22Rv1 (cell line): Measurements from ENCODE around the gene DMD.

ENCODE experiments used
- H3K27ac ChIP-seq: fragments of 450-650 bp; 2 replicates; pipeline ENCODE4 v1.5.1; 2017
- ZFX ChIP-seq: fragments of 450-650 bp; IDR thresholded peaks from 2 replicates; pipeline ENCODE4 v1.6.1; 2017; ENCODE audit warnings: antibody characterized with exemption, borderline replicate concordance
- TF ChIP-seq, protein P1 (sequence below): fragments of 450-650 bp; IDR thresholded peaks from 2 replicates; pipeline ENCODE4 v1.5.1; 2017; ENCODE audit warnings: mild to moderate bottlenecking

Gene DMD

DNA sequence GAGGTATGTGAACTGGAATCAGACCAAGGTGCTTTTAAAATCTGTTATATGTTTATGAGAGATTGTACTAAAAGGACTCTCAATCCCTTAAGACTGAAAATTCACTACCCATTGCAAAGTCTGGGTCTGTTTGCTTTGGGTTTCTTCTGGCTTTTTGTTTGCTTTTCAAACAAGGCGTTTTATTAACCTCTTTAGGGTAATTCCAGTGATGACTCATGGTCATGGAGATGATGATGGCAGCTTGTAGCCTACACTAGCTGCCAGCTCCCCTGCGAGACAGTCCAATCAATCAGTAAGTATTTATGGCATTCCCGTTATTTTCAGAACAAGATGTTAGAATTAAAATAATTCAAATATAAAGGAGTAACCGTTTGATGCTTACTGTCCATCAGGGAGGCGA, 1495.7 kb downstream of the DMD start:
- no peak for TF ChIP-seq ZFX
- TF ChIP-seq, protein P1, sequence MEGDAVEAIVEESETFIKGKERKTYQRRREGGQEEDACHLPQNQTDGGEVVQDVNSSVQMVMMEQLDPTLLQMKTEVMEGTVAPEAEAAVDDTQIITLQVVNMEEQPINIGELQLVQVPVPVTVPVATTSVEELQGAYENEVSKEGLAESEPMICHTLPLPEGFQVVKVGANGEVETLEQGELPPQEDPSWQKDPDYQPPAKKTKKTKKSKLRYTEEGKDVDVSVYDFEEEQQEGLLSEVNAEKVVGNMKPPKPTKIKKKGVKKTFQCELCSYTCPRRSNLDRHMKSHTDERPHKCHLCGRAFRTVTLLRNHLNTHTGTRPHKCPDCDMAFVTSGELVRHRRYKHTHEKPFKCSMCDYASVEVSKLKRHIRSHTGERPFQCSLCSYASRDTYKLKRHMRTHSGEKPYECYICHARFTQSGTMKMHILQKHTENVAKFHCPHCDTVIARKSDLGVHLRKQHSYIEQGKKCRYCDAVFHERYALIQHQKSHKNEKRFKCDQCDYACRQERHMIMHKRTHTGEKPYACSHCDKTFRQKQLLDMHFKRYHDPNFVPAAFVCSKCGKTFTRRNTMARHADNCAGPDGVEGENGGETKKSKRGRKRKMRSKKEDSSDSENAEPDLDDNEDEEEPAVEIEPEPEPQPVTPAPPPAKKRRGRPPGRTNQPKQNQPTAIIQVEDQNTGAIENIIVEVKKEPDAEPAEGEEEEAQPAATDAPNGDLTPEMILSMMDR: no peak

GRCh38 chrX:31714797-31715196, 1496.6 kb downstream of the DMD start:
- TF ChIP-seq, protein P1: no peak
- TF ChIP-seq ZFX: no peak

More for the DNA sequence above, 1495.7 kb downstream of the DMD start:
- H3K27ac ChIP-seq: no peak overlapping the region

GRCh38 chrX:31713120-31713519, 1498.2 kb downstream of the DMD start:
- no peak overlapping the region for H3K27ac ChIP-seq
- TF ChIP-seq, protein P1: no peak
- TF ChIP-seq ZFX: no peak

More at GRCh38 chrX:31714797-31715196, 1496.6 kb downstream of the DMD start:
- no peak overlapping the region for H3K27ac ChIP-seq

DNA sequence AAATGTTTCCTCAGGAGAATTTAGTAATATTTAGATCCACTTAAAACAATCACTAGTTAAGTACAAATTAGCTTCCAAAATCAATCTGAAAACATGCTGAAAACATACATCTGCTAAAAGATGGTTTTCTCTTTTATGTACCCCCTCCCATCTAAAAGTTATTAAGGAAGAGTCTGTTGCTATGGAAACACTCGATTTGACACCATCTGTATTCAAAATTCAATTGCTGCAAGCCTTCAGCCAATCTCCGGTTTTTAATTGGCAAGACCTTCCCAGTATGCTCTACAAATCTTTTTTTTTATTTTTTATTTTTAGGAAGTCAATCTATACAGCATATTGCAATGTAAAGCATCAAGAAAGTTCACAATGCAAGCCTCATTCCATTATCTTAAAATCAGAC, 1500.2 kb downstream of the DMD start:
- TF ChIP-seq, protein P1: no peak
- no peak for TF ChIP-seq ZFX
- H3K27ac ChIP-seq: no peak overlapping the region

GRCh38 chrX:31708116-31708515, 1503.2 kb downstream of the DMD start:
- H3K27ac ChIP-seq: no peak overlapping the region
- TF ChIP-seq, protein P1: no peak
- TF ChIP-seq ZFX: no peak

GRCh38 chrX:31706466-31706865, 1504.9 kb downstream of the DMD start:
- TF ChIP-seq ZFX: no peak
- TF ChIP-seq, protein P1: no peak

DNA sequence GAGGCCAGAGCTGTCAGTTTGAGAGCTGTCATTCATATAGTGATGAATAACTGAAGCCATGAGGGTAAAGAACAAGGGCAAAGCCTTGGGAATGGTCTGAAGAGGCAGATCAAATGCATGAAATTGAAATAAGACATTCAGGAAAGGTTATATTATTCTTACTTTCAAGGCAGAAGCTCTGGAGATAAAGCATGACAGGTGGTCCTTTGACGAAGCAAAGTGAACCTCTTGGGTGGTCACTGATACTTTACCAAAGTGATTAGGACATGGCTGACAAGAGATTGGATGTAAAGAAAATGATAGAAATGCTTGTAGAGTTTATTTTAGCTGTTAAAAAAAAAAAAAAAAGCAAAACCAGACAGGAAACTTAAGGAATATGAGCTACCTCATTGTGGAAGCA, 1505.5 kb downstream of the DMD start:
- TF ChIP-seq, protein P1: no peak
- TF ChIP-seq ZFX: no peak

More at GRCh38 chrX:31706466-31706865, 1504.9 kb downstream of the DMD start:
- no peak overlapping the region for H3K27ac ChIP-seq

More for the DNA sequence above, 1505.5 kb downstream of the DMD start:
- H3K27ac ChIP-seq: no peak overlapping the region
